B cell (primary cell): ENCODE results near the gene ADSS1.

ENCODE experiments used
- CTCF ChIP-seq: fragments of 200-600 bp; IDR thresholded peaks from one replicate; pipeline ENCODE4 v1.8.0; 2022; ENCODE audit warnings: antibody characterized with exemption, mild to moderate bottlenecking
- EZH2 ChIP-seq: IDR thresholded peaks from 2 replicates; pipeline ENCODE4 v1.6.1; 2012; ENCODE audit warnings: borderline replicate concordance, low read depth, mild to moderate bottlenecking, moderate library complexity, low read length; ENCODE audit not compliant: insufficient read depth, poor library complexity, severe bottlenecking

GRCh38 chr14:104796687-104797081, 72.7 kb downstream of the ADSS1 start:
- TF ChIP-seq CTCF (no peak), EZH2 (no peak)
